Choroid plexus epithelial cell (primary cell): Measurements from ENCODE around the gene FDXACB1.

Experiments
- DNase-seq: peaks from one replicate; pipeline ENCODE4 v3.0.0-alpha.2; 2010; ENCODE audit warnings: low read depth
- H3K4me3 ChIP-seq: 2 replicates; pipeline ENCODE4 v1.5.1; 2011; ENCODE audit warnings: low read depth, mild to moderate bottlenecking, control low read depth, low read length, moderate library complexity
- CTCF ChIP-seq: conservative IDR thresholded peaks from 2 replicates; pipeline ENCODE4 v1.5.1; 2011; ENCODE audit warnings: low read depth, mild to moderate bottlenecking, control low read depth, inconsistent platforms, low read length, moderate library complexity

FDXACB1 gene

DNA sequence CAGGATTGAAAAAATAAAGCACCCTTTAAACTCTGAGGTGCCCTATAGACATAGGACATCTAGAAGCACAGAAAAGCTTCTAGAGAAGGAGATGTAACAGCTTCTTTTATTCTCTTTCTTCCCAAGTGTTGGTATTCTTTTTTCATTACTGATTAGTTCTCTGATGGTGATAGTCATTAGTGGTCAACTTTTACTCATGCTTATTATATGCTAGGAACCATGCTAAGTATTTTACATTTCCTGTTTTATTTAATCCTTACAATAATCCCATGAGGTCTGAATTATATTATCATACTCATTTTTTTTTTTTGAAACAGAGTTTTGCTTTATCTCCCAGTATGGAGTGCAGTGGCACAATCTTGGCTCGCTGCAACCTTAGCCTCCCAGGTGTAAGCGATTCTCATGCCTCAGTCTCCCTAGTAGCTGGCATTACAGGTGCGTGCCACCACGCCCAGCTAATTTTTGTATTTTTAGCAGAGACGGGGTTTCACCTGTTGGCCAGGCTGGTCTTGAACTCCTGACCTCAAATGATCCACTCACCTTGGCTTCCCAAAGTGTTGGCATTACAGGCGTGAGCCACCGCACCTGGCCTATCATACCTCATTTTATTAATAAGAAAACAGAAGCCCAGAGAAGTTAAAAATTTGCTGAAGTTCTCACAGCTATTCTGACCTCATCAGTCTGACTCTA lies 42.7 kb upstream of the FDXACB1 start:
- DNase-seq, result no peak
- no peak for TF ChIP-seq CTCF

GRCh38 chr11:111920908-111921307 lies 41.9 kb upstream of the FDXACB1 start:
- H3K4me3 ChIP-seq, result no peak overlapping the region
- TF ChIP-seq CTCF, result no peak
- DNase-seq, result no peak

More for the DNA sequence above, 42.7 kb upstream of the FDXACB1 start:
- no peak overlapping the region for H3K4me3 ChIP-seq

DNA sequence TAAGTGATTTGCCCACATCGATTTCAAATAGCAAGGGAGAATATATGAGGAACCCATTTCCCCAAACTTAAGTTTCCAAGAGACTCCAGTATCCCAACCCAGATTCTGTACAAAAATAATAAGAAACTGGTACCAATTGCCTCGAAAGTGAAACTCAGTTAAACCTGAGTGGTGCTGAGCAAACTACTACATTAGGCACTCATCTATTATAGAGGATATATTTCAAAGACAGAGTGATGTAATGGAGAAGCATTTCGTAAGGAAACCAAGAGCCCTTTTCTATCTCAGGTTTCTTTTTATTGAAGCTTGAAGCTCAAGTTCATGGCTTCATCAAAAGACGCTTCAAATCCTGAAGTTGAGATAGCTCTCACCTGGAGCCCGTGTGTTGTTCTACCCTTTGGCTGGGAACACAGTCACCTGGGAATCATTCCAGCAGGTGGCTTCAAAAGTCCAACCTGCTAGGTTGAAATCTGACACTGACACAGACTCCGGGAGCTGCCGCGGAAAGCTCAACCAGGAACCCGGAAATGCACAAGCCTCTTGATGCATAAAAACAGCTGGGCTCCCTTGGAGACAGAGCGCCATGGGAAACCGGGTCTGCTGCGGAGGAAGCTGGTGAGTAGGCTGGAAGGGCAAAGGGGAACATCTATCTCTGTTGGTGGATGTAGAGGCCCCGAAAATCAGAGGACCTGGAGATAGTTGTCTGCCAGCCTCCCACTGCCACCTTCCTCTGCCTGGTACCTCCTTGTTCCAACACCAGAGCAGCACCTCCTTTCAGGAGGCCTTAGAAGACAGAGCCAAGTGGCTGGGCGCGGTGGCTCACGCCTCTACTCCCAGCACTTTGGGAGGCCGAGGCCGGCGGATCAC lies 39.7 kb upstream of the FDXACB1 start, which contains the start of gene C11orf52:
TSS of gene C11orf52 (plus strand) at position 524 of the 867 bp plus-strand sequence. CDS start at position 584, 60 bp downstream.
- TF ChIP-seq CTCF, result no peak
- peak within 1 kb of the TSS; percentile 35 for H3K4me3 ChIP-seq
- peak; percentile 76 for DNase-seq

- no peak overlapping the region for H3K4me3 ChIP-seq
- DNase-seq, result no peak
- no peak for TF ChIP-seq CTCF
Measured at GRCh38 chr11:111917788-111918187, 38.8 kb upstream of the FDXACB1 start.

DNA sequence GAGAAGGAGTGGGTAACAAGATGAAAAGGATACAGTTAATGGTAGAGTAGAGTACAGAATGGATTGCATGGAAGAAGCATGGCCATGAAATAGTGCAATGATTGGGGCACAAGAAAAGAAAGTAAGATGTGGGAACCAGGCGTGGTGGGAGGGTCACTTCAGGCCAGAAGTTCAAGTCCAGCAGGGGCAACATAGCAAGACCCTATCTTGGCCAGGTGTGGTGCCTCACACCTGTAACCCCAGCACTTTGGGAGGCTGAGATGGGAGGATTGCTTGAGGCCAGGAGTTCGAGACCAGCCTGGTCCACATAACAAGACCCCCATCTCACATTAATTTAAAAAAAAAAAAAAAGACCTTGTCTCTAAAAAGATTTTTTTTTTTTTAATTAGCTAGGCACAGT lies 38.3 kb upstream of the FDXACB1 start:
- DNase-seq, result no peak
- no peak overlapping the region for H3K4me3 ChIP-seq
- TF ChIP-seq CTCF, result no peak

- TF ChIP-seq CTCF, result no peak
- no peak for DNase-seq
- no peak overlapping the region for H3K4me3 ChIP-seq
Measured at GRCh38 chr11:111916768-111917167, 37.8 kb upstream of the FDXACB1 start.
